Caco-2 (cell line): ENCODE results near the gene GSTT2. TPM values are rescaled to one million over a fixed set of nuclear protein-coding genes. Genes with fewer than 3 reads are reported as not detected.
A peak's percentile ranks its signal among the peaks of the same experiment; 100 is the strongest.

ENCODE experiments used
- BruUV-seq: library from RNA; stranded (reverse); fragments of 400-500 nt; replicated peaks from 2 replicates; lab custom pipeline; 2021; lab: Mats Ljungman, UMichigan
- CTCF ChIA-PET: fragments of 300-600 bp; sonication (Branson Sonifier 250); formaldehyde crosslinking; loops from one replicate; lab custom pipeline; 2022; ENCODE audit warnings: antibody characterized with exemption; lab: Charles Lee
- POLR2A ChIA-PET: fragments of 300-600 bp; sonication (Branson Sonifier 250); formaldehyde crosslinking; loops from one replicate; lab custom pipeline; 2022; ENCODE audit warnings: antibody characterized with exemption; lab: Charles Lee
- DNase-seq, 2 experiments: peaks; one replicate each; pipeline versions ENCODE4 v3.0.0 to v3.0.0-alpha.2; 2020 to 2022
- H3K27me3 ChIP-seq: replicated peaks from 2 replicates; pipeline ENCODE4 v1.6.0; 2011; ENCODE audit warnings: low read length; ENCODE audit not compliant: control insufficient read depth, insufficient read depth
- H3K36me3 ChIP-seq: 2 replicates; pipeline ENCODE4 v1.5.1; 2011; ENCODE audit warnings: low read length; ENCODE audit not compliant: control insufficient read depth, insufficient read depth
- H3K4me1 ChIP-seq: fragments of 250-450 bp; sonication (Bioruptor Pico); 2 replicates; pipeline ENCODE4 v1.5.1; 2020; ENCODE audit warnings: mild to moderate bottlenecking
- H3K4me3 ChIP-seq: 2 replicates; pipeline ENCODE4 v1.5.1; 2011; ENCODE audit warnings: low read depth, mild to moderate bottlenecking, control low read depth, low read length
- H3K9me3 ChIP-seq: fragments of 250-450 bp; sonication (Bioruptor Pico); 2 replicates; pipeline ENCODE4 v1.5.1; 2020; ENCODE audit warnings: mild to moderate bottlenecking, moderate library complexity
- H3K27ac Mint-ChIP-seq: one replicate; pipeline ENCODE4 v1.8.0; 2022; ENCODE audit warnings: mixed read lengths; ENCODE audit not compliant: unreplicated experiment
- H3K27me3 Mint-ChIP-seq: one replicate; pipeline ENCODE4 v1.8.0; 2022; ENCODE audit warnings: mixed read lengths; ENCODE audit not compliant: insufficient read depth, unreplicated experiment
- H3K36me3 Mint-ChIP-seq: one replicate; pipeline ENCODE4 v1.8.0; 2022; ENCODE audit warnings: mild to moderate bottlenecking, mixed read lengths; ENCODE audit not compliant: insufficient read depth, unreplicated experiment
- H3K4me1 Mint-ChIP-seq: one replicate; pipeline ENCODE4 v1.8.0; 2022; ENCODE audit warnings: low read depth, mixed read lengths; ENCODE audit not compliant: unreplicated experiment
- H3K4me3 Mint-ChIP-seq: one replicate; pipeline ENCODE4 v1.8.0; 2022; ENCODE audit warnings: mild to moderate bottlenecking, moderate library complexity, mixed read lengths; ENCODE audit not compliant: unreplicated experiment
- H3K9me3 Mint-ChIP-seq: one replicate; pipeline ENCODE4 v1.8.0; 2022; ENCODE audit warnings: mixed read lengths; ENCODE audit not compliant: unreplicated experiment
- CTCF ChIP-seq, 2 experiments: fragments of 200-600 bp in 1 of 2; IDR thresholded peaks; 1 replicate in 1 of 2; 2 replicates in 1 of 2; pipeline versions ENCODE4 v1.5.1 to v1.8.0; 2011 to 2022; ENCODE audit warnings: antibody characterized with exemption in 1 of 2, control low read depth in 1 of 2, inconsistent platforms in 1 of 2, low read depth in 1 of 2, low read length in 1 of 2, mild to moderate bottlenecking in 1 of 2, moderate library complexity in 1 of 2; ENCODE audit not compliant: insufficient read depth in 1 of 2, severe bottlenecking in 1 of 2, unreplicated experiment in 1 of 2
- intact Hi-C: fragments of 100-400 bp; cut with micrococcal nuclease; formaldehyde crosslinking; loops from one replicate; pipeline ENCODE4 v1.10.0; 2022; ENCODE audit not compliant: unreplicated experiment
- total RNA-seq: library from RNA; stranded (reverse); gene quantifications from 2 replicates; pipeline ENCODE4 v1.2.3, GENCODE V29; 2022

GSTT2 gene
- total RNA-seq, 1 experiment from 2014 or later = 0.82 TPM

GRCh38 chr22:24011735-24012068, 31.8 kb downstream of the GSTT2 start:
- POLR2A ChIA-PET = no interaction called here
- H3K27ac Mint-ChIP-seq = peak overlapping the region; percentile 93
- CTCF ChIA-PET = no interaction called here

GRCh38 chr22:24016156-24016555, 36.2 kb downstream of the GSTT2 start:
- no TSS peak for BruUV-seq
- Histone ChIP-seq H3K9me3 (no peaks in the 10 kb centered on the region), H3K4me3 (no peak overlapping the region), H3K4me1 (no peaks in the 10 kb centered on the region), H3K36me3 (no peaks in the 10 kb centered on the region), H3K27me3 (no peaks in the 10 kb centered on the region)
- ChIA-PET POLR2A (no interaction called here), CTCF (interaction anchor here (0.7 kb wide), 1 partner anchor 10 kb away, joined by 3 read pairs; no protein-coding TSS in a partner anchor)
- H3K4me1 Mint-ChIP-seq = peaks cover 13% of the 10 kb centered on the region
- H3K27me3 Mint-ChIP-seq = no peaks in the 10 kb centered on the region
- TF ChIP-seq CTCF (IDR thresholded peaks at IDR 0.05; ENCODE audit: insufficient read depth in 1 of 2, low read depth in 1 of 2, low read length in 1 of 2, severe bottlenecking in 1 of 2, unreplicated experiment in 1 of 2) = no peak
- DNase-seq = no peak
- H3K4me3 Mint-ChIP-seq = no peak overlapping the region
- H3K27ac Mint-ChIP-seq = no peak overlapping the region
- intact Hi-C loops = no loop called here
- H3K9me3 Mint-ChIP-seq = no peaks in the 10 kb centered on the region
- H3K36me3 Mint-ChIP-seq = peaks cover 8% of the 10 kb centered on the region

More at GRCh38 chr22:24011735-24012068, 31.8 kb downstream of the GSTT2 start:
- no peak for TF ChIP-seq CTCF (IDR thresholded peaks at IDR 0.05; ENCODE audit: insufficient read depth in 1 of 2, low read depth in 1 of 2, low read length in 1 of 2, severe bottlenecking in 1 of 2, unreplicated experiment in 1 of 2)
- peaks cover 15% of the 10 kb centered on the region for H3K36me3 Mint-ChIP-seq
- Histone ChIP-seq H3K36me3 (no peaks in the 10 kb centered on the region), H3K9me3 (peaks cover 11% of the 10 kb centered on the region; the same call in 1 of the 2 replicates), H3K4me1 (peaks cover 26% of the 10 kb centered on the region), H3K4me3 (peak overlapping the region; percentile 93), H3K27me3 (no peaks in the 10 kb centered on the region)
- TSS peak; percentile 51 for BruUV-seq
- H3K4me3 Mint-ChIP-seq = peak overlapping the region; percentile 92
- H3K4me1 Mint-ChIP-seq = peaks cover 33% of the 10 kb centered on the region
- peaks cover 12% of the 10 kb centered on the region for H3K9me3 Mint-ChIP-seq
- intact Hi-C loops = no loop called here
- H3K27me3 Mint-ChIP-seq = no peaks in the 10 kb centered on the region
- peak in 1 of 2 experiments; percentile 49 for DNase-seq

- no peaks in the 10 kb centered on the region for H3K27me3 ChIP-seq
- H3K4me3 ChIP-seq = no peak overlapping the region
- no TSS peak for BruUV-seq
- no peaks in the 10 kb centered on the region for H3K4me1 ChIP-seq
- no peak for DNase-seq
- Mint-ChIP-seq H3K4me3 (no peak overlapping the region), H3K9me3 (no peaks in the 10 kb centered on the region), H3K4me1 (no peaks in the 10 kb centered on the region), H3K36me3 (peaks cover 4% of the 10 kb centered on the region), H3K27me3 (no peaks in the 10 kb centered on the region), H3K27ac (no peak overlapping the region)
- intact Hi-C loops = no loop called here
- no peaks in the 10 kb centered on the region for H3K36me3 ChIP-seq
- no peaks in the 10 kb centered on the region for H3K9me3 ChIP-seq
- no peak for TF ChIP-seq CTCF (IDR thresholded peaks at IDR 0.05; ENCODE audit: insufficient read depth in 1 of 2, low read depth in 1 of 2, low read length in 1 of 2, severe bottlenecking in 1 of 2, unreplicated experiment in 1 of 2)
- ChIA-PET POLR2A (no interaction called here), CTCF (no interaction called here)
Measured at GRCh38 chr22:24021304-24021703, 41.4 kb downstream of the GSTT2 start.
